OCI-M2 (cell line): ENCODE data around the gene AP4B1.

ENCODE experiments used
- DNase-seq: peaks from one replicate; lab custom pipeline; 2025; ENCODE audit not compliant: unreplicated experiment; lab: John Stamatoyannopoulos, UW

The AP4B1 gene

DNA sequence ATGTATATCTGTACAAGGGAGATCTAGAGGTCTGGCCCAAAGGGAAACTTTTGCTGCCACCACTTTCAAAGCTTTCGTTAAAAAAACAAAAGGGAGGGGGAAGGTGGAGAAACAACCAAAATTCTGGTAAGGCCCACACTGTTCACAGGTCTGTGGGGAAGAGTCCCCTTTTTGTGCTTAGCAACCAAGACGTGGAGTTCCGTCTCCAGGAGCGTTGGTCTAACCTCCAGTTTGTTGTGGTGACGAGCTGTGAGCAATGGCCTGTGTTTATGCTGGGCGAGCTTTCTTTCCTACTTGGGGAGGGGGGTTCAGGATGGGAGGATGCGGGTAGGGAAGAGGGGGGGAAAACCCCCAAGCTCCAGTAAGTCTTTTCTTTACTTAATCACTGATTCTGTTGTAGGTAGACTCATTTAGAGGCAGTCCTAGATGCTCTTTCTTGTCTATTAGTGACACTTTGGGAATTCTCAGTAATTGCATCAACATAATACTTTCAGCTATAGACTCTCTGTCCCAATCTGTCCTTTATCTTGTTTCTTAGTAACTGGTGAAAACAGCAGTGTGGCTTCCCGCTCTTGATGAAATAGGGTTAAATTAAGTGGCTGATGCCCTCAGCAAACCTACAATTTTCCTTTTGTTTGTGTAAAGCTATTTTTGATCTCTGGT lies 26.0 kb upstream of the AP4B1 start:
- DNase-seq, result no peak

DNA sequence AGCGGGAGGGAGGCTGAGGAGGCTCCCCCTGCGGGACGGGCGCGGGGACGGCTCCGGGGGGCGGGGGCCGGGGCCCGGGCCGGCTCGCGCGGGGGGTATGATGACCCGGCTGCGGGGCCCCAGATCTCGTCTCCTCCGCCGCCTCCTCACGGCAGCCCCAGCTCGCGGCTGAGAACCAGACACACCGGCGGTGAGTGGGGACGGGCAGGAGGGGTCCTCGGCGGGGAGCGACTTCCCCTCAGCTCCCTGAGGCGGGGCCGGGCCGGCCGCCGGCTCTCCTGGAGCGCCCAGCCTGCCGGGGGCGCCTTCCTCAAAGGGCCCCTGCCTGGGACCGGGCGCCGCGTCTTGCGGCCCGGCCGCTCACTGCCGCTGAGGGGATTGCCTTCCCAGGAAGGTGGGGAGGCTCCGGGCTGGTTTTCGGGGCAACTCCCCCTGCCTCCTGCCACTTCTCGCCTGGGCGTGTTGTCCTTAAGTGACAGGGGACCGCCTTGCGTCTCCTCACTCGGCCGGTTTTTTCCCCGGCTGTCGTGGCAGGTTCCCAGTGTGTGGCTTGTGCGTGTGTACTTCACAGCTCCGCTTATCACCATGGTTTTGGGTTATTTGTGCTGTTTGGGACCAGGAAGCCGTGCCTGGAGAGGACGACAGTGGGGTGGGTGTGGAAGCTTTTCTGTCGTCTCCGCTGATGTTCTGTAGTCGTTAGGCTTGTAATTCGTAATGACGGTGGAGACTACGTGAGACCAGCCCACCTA lies 25.3 kb upstream of the AP4B1 start:
- no peak for DNase-seq

DNA sequence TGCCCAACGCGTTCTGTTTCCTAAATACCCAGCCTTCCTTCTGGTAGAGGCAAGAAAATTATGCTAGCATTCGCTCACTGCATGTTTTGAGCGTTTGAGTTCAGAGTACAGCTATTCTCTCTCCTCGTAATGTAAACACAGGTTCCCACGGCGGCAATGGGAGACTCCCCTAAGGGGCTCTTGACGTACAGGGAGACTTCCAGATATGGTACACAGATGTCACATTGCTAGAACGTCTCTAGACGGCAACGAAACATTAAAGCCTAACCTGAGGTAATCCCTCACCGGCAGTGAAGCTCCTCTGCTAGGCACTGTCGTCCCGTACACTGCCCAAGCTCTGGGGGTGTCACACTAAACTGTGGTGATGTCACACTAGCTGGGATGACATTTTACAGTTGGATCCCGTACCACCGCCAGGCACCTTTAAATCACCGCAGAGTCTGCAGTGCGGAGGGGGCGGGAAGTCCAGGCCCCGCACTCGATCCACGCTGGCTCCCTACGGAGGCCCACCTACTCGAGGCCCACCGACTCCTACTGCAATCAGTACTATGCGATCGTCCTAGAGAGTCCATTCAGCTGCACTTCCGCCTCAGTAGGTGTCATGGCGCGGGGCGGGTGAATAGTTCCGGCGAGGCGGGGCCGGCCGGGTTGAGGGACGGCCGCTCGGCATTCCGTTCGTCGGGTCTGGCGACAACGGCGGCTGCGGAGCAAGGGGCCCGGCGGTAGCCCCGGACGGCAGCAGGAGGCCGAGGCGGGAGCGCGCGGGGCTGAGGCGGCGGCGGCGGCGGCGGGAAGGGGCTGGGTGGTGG lies 24.5 kb upstream of the AP4B1 start, which contains the start of gene HIPK1:
TSS of gene HIPK1 (plus strand) at position 384 of the 809 bp plus-strand sequence.
- peak; percentile 72 for DNase-seq

GRCh38 chr1:113928187-113928930 lies 23.8 kb upstream of the AP4B1 start:
- no peak for DNase-seq

DNA sequence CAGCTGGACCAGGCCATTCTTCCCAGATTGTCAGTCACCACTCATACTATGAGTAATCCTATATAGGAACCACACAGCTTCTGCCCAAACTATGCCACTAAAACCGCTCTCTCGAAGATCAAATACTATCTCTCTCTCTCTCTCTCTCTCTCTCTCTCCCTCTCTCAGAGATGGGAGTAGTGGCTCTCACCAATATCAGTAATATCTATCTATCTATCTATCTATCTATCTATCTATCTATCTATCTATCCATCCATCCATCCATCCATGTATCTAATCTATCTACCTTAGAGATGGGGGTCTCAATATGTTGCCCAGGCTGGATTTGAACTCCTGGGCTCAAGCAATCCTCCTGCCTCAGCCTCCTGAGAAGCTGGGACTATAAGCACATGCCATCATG lies 19.9 kb upstream of the AP4B1 start:
- DNase-seq, result no peak

DNA sequence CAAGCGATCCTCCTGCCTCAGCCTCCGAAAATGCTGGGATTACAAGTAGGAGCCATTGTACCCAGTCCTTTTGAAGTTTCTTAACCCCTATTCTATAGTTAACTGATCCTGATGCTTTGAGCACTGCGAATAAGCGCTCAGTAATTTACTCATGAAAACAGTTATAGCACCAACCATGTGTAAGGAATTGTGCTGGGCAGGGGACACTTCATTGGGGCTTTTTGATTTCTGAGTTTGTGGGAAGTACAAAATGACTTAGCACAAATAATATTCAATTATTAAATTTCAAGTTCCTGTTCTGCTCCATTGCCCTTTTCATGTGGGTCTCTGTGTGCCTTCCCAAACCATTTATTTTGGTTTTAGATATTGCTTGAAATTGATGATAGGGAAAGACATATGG lies 18.4 kb upstream of the AP4B1 start:
- no peak for DNase-seq

- DNase-seq, result no peak
Measured at GRCh38 chr1:113918243-113918642, 13.6 kb upstream of the AP4B1 start.

DNA sequence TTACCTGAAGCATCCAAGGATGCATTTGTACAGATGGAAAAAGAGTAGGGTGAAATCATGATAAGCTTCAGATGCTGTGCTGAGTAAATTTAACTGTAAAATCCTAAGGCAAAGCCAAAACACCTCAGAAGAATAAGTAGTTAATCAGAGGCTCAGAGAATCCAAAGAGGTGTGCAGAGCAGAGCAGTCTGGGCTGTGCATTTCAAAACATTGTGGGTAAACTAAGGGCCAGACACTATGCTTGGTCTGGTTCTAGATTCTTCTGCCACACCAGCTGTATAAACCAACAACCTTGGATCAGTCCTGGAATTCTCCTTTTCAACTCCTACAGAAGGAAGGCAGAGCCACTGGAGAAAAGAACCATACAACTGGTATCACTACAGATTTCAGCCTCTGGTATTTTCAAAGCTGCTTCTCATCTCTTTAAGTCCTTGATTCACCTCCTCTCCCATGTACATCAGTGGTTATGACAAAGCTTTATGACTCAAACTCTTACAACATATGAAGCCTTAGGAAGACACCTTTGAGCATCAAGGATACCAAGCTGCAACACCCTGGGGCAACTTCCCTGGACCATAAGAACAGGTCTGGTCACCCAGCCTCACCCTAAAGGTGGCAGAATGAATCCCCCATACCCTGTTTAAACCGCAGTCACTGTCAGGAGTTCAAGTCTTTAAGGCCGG lies 12.9 kb upstream of the AP4B1 start:
- DNase-seq, result no peak

- no peak for DNase-seq
Measured at GRCh38 chr1:113916974-113917373, 12.4 kb upstream of the AP4B1 start.

GRCh38 chr1:113913887-113914664 lies 9.5 kb upstream of the AP4B1 start:
- DNase-seq, result no peak

- no peak for DNase-seq
Measured at GRCh38 chr1:113913312-113913668, 8.7 kb upstream of the AP4B1 start.

GRCh38 chr1:113912594-113913311 lies 8.2 kb upstream of the AP4B1 start:
- no peak for DNase-seq

DNA sequence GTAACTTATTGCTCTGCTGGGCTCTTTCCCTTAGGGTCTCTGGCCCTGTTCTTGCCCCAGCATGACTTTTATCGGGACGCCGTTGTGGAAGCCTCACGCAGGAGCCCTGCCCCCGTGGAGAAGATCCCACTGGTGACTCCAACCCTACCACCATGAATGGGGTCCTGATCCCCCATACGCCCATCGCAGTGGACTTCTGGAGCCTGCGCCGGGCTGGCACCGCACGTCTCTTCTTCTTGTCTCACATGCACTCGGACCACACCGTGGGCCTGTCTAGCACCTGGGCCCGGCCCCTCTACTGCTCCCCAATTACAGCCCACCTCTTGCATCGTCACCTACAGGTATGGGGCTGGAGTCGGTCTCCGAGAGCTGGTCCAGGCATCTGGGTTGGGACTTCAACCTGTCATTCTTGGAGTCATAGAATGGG lies 849 bp upstream of the AP4B1 start:
- DNase-seq, result no peak

- DNase-seq, result no peak
Measured at GRCh38 chr1:113904293-113904673, 316 bp downstream of the AP4B1 start.

DNA sequence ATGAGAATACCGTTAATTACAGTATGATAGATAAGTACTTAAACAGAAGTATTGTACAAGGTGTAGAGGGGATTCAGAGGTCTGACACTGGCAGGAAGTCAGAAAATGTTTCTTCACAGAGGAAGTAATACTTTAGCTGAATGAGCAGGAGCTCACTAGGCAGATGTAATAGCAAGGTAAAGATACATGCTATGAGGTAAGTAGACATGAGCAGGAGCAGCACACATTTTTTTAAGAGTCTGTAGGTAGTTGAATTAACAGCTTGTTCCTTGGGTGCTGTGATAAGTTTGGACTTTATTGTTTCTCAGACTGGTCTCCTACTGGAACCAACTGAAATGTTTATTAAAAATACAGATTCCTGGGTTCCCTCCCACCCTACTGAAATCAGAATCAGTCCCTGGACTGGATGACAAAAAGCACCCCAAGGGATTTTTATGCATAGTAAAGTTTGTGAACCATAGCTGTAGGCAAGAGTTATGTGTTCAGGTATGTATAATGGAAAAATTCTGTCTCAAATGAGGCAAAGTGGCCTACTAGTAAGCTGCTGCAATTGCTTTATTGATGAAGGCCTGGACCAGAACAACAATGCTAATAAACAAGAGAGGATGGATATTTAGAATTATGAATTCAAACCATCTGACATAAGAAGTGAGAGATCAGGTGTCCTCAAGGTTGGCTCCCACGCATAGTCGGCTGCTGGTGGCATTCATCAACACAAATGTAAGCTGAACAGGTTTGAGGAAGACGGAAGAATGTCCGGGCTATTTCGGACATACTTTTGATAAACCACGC lies 902 bp downstream of the AP4B1 start:
- no peak for DNase-seq

DNA sequence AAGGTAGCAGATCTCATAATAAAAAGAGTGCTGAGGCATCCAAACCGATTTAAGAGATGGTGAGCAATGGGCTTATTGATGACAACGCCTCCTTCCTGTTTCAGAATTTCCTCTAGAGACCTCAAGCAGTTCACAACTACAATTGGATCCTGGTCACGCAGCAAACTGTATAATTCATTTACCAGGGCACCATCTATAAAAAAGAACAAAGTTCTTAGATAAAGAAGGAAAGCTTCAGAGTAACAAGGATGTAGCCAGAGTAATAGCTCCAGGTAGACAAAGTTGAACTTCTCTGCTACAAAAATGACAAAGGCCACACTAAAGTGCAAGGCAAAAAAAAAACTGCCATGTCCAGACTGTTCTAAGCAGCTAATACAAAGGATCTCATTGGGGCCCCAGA lies 3.4 kb downstream of the AP4B1 start:
- DNase-seq, result no peak

- DNase-seq, result no peak
Measured at GRCh38 chr1:113899111-113899510, 5.5 kb downstream of the AP4B1 start.

DNA sequence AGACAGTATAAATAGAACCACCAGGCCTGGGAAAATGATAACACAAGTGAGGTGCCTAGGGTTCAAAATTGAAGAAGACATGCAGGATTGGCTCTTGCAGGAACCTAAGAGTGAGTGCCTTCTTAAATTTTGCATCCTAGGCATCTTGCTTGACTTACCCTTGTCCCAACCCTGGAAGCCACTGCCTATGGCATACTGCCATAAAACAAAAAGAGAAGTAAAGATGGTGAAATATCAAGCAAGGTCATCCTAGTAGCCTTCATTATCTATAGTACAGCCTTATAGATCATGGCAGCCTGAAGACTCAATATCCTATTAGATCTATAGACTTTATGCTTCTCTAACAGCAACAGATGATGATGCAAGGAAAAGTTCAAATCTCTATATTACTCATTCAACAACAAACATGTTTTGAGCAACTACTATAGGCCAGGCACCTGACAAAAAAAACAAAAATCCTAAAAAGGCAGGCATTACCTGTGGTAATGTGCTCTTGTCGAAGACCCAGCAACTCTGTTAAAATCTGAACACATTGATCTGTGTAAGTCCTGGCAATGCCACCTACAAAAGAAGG lies 6.3 kb downstream of the AP4B1 start:
- DNase-seq, result no peak
